NCI-H82 treated with DMSO at 0.1 percent for 48 hours (cell line): ENCODE results near the gene TMEM245.
A peak's percentile ranks its signal among the peaks of the same experiment; 100 is the strongest.
"Not testable (repeated sequence)": the region's sequence is repeated elsewhere in the genome, so short reads cannot be mapped to it uniquely, and the experiment has no call there.

Experiments used
- DNase-seq: peaks from one replicate; lab custom pipeline; 2025; ENCODE audit not compliant: unreplicated experiment; lab: John Stamatoyannopoulos, UW

The TMEM245 gene

GRCh38 chr9:109072133-109072692 is 47.5 kb downstream of the TMEM245 start:
- no peak for DNase-seq

GRCh38 chr9:109068764-109069163 is 51.0 kb downstream of the TMEM245 start:
- DNase-seq = no peak

GRCh38 chr9:109064963-109065702 is 54.6 kb downstream of the TMEM245 start:
- no peak for DNase-seq

GRCh38 chr9:109063760-109064159 is 56.0 kb downstream of the TMEM245 start:
- peak; percentile 22 for DNase-seq

GRCh38 chr9:109062543-109062942 is 57.2 kb downstream of the TMEM245 start:
- DNase-seq = no peak

GRCh38 chr9:109060191-109060590 is 59.6 kb downstream of the TMEM245 start:
- DNase-seq = no peak

GRCh38 chr9:109053121-109053520 is 66.6 kb downstream of the TMEM245 start:
- DNase-seq = not testable (repeated sequence)

GRCh38 chr9:109052416-109052815 is 67.3 kb downstream of the TMEM245 start:
- DNase-seq = no peak

- no peak for DNase-seq
Measured at GRCh38 chr9:109051733-109052132, 68.0 kb downstream of the TMEM245 start.

GRCh38 chr9:109050444-109050843 is 69.3 kb downstream of the TMEM245 start:
- no peak for DNase-seq

GRCh38 chr9:109048822-109049221 is 70.9 kb downstream of the TMEM245 start:
- no peak for DNase-seq

- no peak for DNase-seq
Measured at GRCh38 chr9:109047259-109047658, 72.5 kb downstream of the TMEM245 start.

- no peak for DNase-seq
Measured at GRCh38 chr9:109046346-109046745, 73.4 kb downstream of the TMEM245 start.

GRCh38 chr9:109043578-109043977 is 76.2 kb downstream of the TMEM245 start:
- no peak for DNase-seq

- DNase-seq = no peak
Measured at GRCh38 chr9:109040571-109040970, 79.2 kb downstream of the TMEM245 start.

GRCh38 chr9:109039539-109039938 is 80.2 kb downstream of the TMEM245 start:
- no peak for DNase-seq

- DNase-seq = no peak
Measured at GRCh38 chr9:109037946-109038715, 81.6 kb downstream of the TMEM245 start.

GRCh38 chr9:109036744-109037680 is 82.7 kb downstream of the TMEM245 start:
- no peak for DNase-seq

- DNase-seq = no peak
Measured at GRCh38 chr9:109035684-109036423, 83.9 kb downstream of the TMEM245 start.
